HepG2 (cell line): ENCODE results near the gene GCNT2. TPM values are rescaled to one million over a fixed set of nuclear protein-coding genes. Genes with fewer than 3 reads are reported as not detected.
A peak's percentile ranks its signal among the peaks of the same experiment; 100 is the strongest.
"Not testable (repeated sequence)": the region's sequence is repeated elsewhere in the genome, so short reads cannot be mapped to it uniquely, and the experiment has no call there.

Source experiments
- ATAC-seq: fragments of 200-7000 bp; cut with Tn5 transposase; 3 replicates; pipeline ENCODE4 v1.9.1; 2020; ENCODE audit warnings: mild to moderate bottlenecking, moderate library complexity
- BruUV-seq: library from RNA; stranded (reverse); fragments of 400-500 nt; replicated peaks from 2 replicates; lab custom pipeline; 2021; lab: Mats Ljungman, UMichigan
- CTCF ChIA-PET: fragments of 300-600 bp; formaldehyde crosslinking; extraction: SDS; loops from one replicate; lab custom pipeline; 2021; ENCODE audit warnings: low total read pairs, inconsistent platforms, low intra/inter-chr PET ratio; lab: Yijun Ruan, JAX
- POLR2A ChIA-PET: fragments of 350-600 bp; sonication (Branson Sonifier 250); formaldehyde crosslinking; loops from one replicate; lab custom pipeline; 2020; ENCODE audit warnings: antibody characterized with exemption, inconsistent platforms; lab: Yijun Ruan, JAX
- DNase-seq: peaks from one replicate; pipeline ENCODE4 v3.0.0-alpha.2; 2015; ENCODE audit warnings: low spot score
- FAIRE-seq: peaks from 3 replicates; lab custom pipeline; 2011; peaks lifted over from hg19 to GRCh38; lab: Jason Lieb, UNC
- H2AFZ ChIP-seq: one replicate; pipeline ENCODE4 v1.6.1; 2011; ENCODE audit warnings: low read length, inconsistent platforms
- H3K27ac ChIP-seq: fragments of 300-600 bp; 3 replicates; pipeline ENCODE4 v1.8.0; 2011; ENCODE audit warnings: mixed run types, mild to moderate bottlenecking, mixed read lengths, low read length, inconsistent platforms; ENCODE audit not compliant: insufficient read depth; ENCODE audit errors: extremely low read length
- H3K27me3 ChIP-seq, 2 experiments: fragments of 200-600 bp in 1 of 2; 2 replicates in 1 of 2; 3 replicates in 1 of 2; pipeline versions ENCODE4 v1.6.0 to v1.8.0; 2011; ENCODE audit warnings: low read length in 2 of 2, mild to moderate bottlenecking in 2 of 2, moderate library complexity in 2 of 2, inconsistent platforms in 1 of 2; ENCODE audit not compliant: insufficient read depth in 2 of 2, control insufficient read depth in 1 of 2
- H3K36me3 ChIP-seq, 2 experiments: fragments of 200-600 bp in 1 of 2; replicated peaks in 1 of 2; 2 replicates in 1 of 2; 3 replicates in 1 of 2; pipeline versions ENCODE4 v1.5.1 to v1.8.0; 2011; ENCODE audit warnings: low read length in 2 of 2, inconsistent platforms in 1 of 2; ENCODE audit not compliant: insufficient read depth in 2 of 2, control insufficient read depth in 1 of 2
- H3K4me1 ChIP-seq: 2 replicates; pipeline ENCODE4 v1.5.1; 2012; ENCODE audit warnings: low read length, inconsistent platforms; ENCODE audit not compliant: insufficient read depth
- H3K4me2 ChIP-seq: 2 replicates; pipeline ENCODE4 v1.6.0; 2011; ENCODE audit warnings: low read depth, low read length, inconsistent platforms
- H3K4me3 ChIP-seq, 3 experiments: fragments of 200-600 bp in 1 of 3; sonication (generic), shearing (Covaris generic) in 1 of 3; replicated peaks in 1 of 3; 2 replicates each; pipeline ENCODE4 v1.5.1; 2011 to 2016; ENCODE audit warnings: low read length in 3 of 3, inconsistent platforms in 2 of 3, low read depth in 2 of 3, mild to moderate bottlenecking in 2 of 3, control low read depth in 1 of 3, mixed read lengths in 1 of 3; ENCODE audit not compliant: insufficient read depth in 1 of 3
- H3K79me2 ChIP-seq: one replicate; pipeline ENCODE4 v1.6.1; 2011; ENCODE audit warnings: low read length, inconsistent platforms; ENCODE audit not compliant: insufficient read depth
- H3K9ac ChIP-seq: 2 replicates; pipeline ENCODE4 v1.6.0; 2011; ENCODE audit warnings: mild to moderate bottlenecking, low read depth, low read length, inconsistent platforms; ENCODE audit not compliant: insufficient read depth
- H3K9me3 ChIP-seq: 2 replicates; pipeline ENCODE4 v1.5.1; 2012; ENCODE audit warnings: mild to moderate bottlenecking, low read length
- H4K20me1 ChIP-seq: 2 replicates; pipeline ENCODE4 v1.6.0; 2011; ENCODE audit warnings: inconsistent platforms, mild to moderate bottlenecking, low read length, moderate library complexity; ENCODE audit not compliant: insufficient read depth
- BHLHE40 ChIP-seq: IDR thresholded peaks from 2 replicates; pipeline ENCODE4 v1.6.1; 2011; ENCODE audit warnings: low read length, improper control_type of control experiment
- KMT2A ChIP-seq: sonication (generic); formaldehyde crosslinking; IDR thresholded peaks from 2 replicates; pipeline ENCODE4 v1.4.0; 2020; ENCODE audit warnings: missing genetic modification reagents
- PHF8 ChIP-seq: sonication (generic); formaldehyde crosslinking; IDR thresholded peaks from 2 replicates; pipeline ENCODE4 v1.5.0; 2020; ENCODE audit warnings: missing genetic modification reagents
- SAP130 ChIP-seq: IDR thresholded peaks from 2 replicates; pipeline ENCODE4 v1.6.1; 2016; ENCODE audit warnings: low read depth
- ZMAT3 ChIP-seq: sonication (generic); formaldehyde crosslinking; conservative IDR thresholded peaks from 2 replicates; pipeline ENCODE4 v1.7.0; 2021; ENCODE audit warnings: missing genetic modification reagents
- ZNF292 ChIP-seq: sonication (generic); formaldehyde crosslinking; IDR thresholded peaks from 2 replicates; pipeline ENCODE4 v1.8.1; 2022; ENCODE audit warnings: mild to moderate bottlenecking, low read depth, missing genetic modification reagents, borderline replicate concordance
- ZNF562 ChIP-seq: sonication (generic); formaldehyde crosslinking; IDR thresholded peaks from 2 replicates; pipeline ENCODE4 v1.8.0; 2022; ENCODE audit warnings: missing genetic modification reagents, borderline replicate concordance
- ZSCAN31 ChIP-seq: sonication (generic); formaldehyde crosslinking; IDR thresholded peaks from 2 replicates; pipeline ENCODE4 v1.5.0; 2020; ENCODE audit warnings: low read depth, mild to moderate bottlenecking, missing genetic modification reagents
- WGBS: methylation state at CpG from one replicate; pipeline ENCODE4 v1.1.6; 2017; ENCODE audit warnings: low lambda C conversion rate; 5-methylcytosine and 5-hydroxymethylcytosine counted together
- in situ Hi-C: cut with HindIII; loops from 2 replicates; pipeline ENCODE4 v1.10.0; 2017; ENCODE audit warnings: low pct_unique_long_range_greater_than_20kb; ENCODE audit not compliant: extremely low pct_ligation_motif_present
- intact Hi-C: fragments of 100-400 bp; cut with micrococcal nuclease; formaldehyde crosslinking; loops from one replicate; pipeline ENCODE4 v1.10.0; 2022; ENCODE audit not compliant: unreplicated experiment
- polyA plus RNA-seq, 8 experiments: library from polyadenylated mRNA; depleted of rRNA in 3 of 8; stranded (reverse) in 7 of 8; unstranded in 1 of 8; fragments of >200 nt; fragmentation: Illumina TruSeq in 4 of 8; extraction: Trizol in 4 of 8; gene quantifications; 2 replicates each; pipeline versions ENCODE4 v1.2.1 to v1.2.3, GENCODE V29; 2011 to 2016; ENCODE audit warnings: low read depth in 4 of 8, missing spikeins in 1 of 8, mixed read lengths in 1 of 8; ENCODE audit not compliant: insufficient read depth in 1 of 8
- total RNA-seq, 5 experiments: library from RNA; depleted of rRNA; stranded (reverse); fragments of >200 nt; fragmentation: Illumina TruSeq; extraction: Trizol; gene quantifications; 2 replicates each; pipeline ENCODE4 v1.2.3, GENCODE V29; 2016; ENCODE audit warnings: low read depth in 1 of 5
- TF ChIP-seq, protein P1 (sequence below): sonication (generic); formaldehyde crosslinking; IDR thresholded peaks from 2 replicates; pipeline ENCODE4 v1.5.0; 2020; ENCODE audit warnings: mild to moderate bottlenecking, missing genetic modification reagents

Gene GCNT2
- total and polyA plus RNA-seq, 2 of the 13 experiments (the other 11 are each of a cell fraction or from before 2014, with no cell fraction given): 11.8 to 31.9 TPM

DNA sequence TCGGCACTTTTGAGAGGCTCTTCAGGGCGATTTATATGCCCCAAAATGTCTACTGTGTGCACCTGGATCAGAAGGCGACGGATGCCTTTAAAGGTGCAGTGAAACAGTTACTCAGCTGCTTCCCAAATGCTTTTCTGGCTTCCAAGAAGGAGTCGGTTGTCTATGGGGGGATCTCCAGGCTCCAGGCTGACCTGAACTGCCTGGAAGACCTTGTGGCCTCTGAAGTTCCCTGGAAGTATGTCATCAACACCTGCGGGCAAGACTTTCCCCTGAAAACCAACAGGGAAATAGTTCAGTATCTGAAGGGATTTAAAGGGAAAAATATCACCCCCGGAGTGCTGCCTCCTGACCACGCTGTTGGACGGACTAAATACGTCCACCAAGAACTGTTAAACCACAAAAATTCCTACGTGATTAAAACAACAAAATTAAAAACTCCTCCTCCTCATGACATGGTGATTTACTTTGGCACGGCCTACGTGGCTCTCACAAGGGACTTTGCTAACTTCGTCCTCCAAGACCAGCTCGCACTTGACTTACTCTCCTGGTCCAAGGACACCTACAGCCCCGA lies 8.2 kb downstream of the GCNT2 start (continued):
- TF ChIP-seq ZSCAN31 (CRISPR knock-in tag) (no peak), ZNF562 (CRISPR knock-in tag) (no peak)
- TF ChIP-seq, all 625 proteins: peak for 27

DNA sequence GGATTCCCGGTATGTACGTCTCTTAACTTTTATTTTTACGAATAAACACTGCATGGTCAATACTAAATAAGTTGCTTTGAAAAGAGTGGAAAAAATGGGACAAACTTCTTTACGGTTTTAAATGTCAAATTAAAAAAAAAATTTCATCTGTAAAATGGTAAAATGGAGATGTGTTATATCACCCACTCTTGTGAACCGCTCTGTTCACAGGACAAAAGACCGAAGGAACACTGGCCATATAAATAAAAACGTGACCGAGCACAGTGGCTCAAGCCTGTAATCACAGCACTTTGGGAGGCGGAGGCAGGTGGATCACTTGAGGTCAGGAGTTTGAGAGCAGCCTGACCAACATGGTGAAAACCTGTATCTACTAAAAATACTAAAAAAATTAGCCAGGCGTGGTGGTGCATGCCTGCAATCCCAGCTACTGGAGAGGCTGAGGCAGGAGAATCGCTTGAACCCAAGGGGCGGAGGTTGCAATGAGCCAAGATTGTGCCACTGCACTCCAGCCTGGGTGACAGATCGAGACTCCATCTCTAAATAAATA lies 8.8 kb downstream of the GCNT2 start:
- Histone ChIP-seq H3K27ac (peak overlapping the region; percentile 90), H2AFZ (peak overlapping the region; percentile 73), H3K4me1 (peaks cover 37% of the 10 kb centered on the region), H3K79me2 (peaks cover 49% of the 10 kb centered on the region), H3K4me2 (peak overlapping the region; percentile 89), H3K9ac (peak overlapping the region; percentile 80), H3K4me3 (peak overlapping the region; percentile 72 to 79 (median 73))
- in situ Hi-C loops, CTCF ChIA-PET, H4K20me1 ChIP-seq, H3K36me3 ChIP-seq, ATAC-seq, BruUV-seq, H3K9me3 ChIP-seq, FAIRE-seq, H3K27me3 ChIP-seq, DNase-seq: not testable (repeated sequence)
- intact Hi-C loops: loop anchor here (2.0 to 5.0 kb wide), 3 partner anchors 19 to 82 kb away; no protein-coding TSS in a partner anchor
- WGBS: 19% methylated on average over 13 of the region's 13 CpGs
- POLR2A ChIA-PET: interaction anchor here (1.0 to 3.3 kb wide), 6 partner anchors 9 to 192 kb away, joined by 3 to 17 read pairs (median 9); partner anchors contain the start of genes GCNT2 and TMEM14C
- TF ChIP-seq, protein P1, sequence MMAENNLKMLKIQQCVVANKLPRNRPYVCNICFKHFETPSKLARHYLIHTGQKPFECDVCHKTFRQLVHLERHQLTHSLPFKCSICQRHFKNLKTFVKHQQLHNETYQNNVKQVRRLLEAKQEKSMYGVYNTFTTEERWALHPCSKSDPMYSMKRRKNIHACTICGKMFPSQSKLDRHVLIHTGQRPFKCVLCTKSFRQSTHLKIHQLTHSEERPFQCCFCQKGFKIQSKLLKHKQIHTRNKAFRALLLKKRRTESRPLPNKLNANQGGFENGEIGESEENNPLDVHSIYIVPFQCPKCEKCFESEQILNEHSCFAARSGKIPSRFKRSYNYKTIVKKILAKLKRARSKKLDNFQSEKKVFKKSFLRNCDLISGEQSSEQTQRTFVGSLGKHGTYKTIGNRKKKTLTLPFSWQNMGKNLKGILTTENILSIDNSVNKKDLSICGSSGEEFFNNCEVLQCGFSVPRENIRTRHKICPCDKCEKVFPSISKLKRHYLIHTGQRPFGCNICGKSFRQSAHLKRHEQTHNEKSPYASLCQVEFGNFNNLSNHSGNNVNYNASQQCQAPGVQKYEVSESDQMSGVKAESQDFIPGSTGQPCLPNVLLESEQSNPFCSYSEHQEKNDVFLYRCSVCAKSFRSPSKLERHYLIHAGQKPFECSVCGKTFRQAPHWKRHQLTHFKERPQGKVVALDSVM (CRISPR knock-in tag): peak; percentile 46
- peak; percentile 66; the same call in 1 of the 2 replicates for TF ChIP-seq ZNF292 (CRISPR knock-in tag)
- 0 out of 2 replicates have a peak, but pooled peaks have one; percentile 2 for TF ChIP-seq ZMAT3 (CRISPR knock-in tag)
- peak; percentile 45; the same call in 1 of the 2 replicates for TF ChIP-seq BHLHE40
- TF ChIP-seq KMT2A (CRISPR knock-in tag): peak; percentile 3
- TF ChIP-seq SAP130 (CRISPR knock-in tag): peak; percentile 41
- TF ChIP-seq PHF8 (CRISPR knock-in tag): peak; percentile 5; the same call in 1 of the 2 replicates
